Measurements from ENCODE around the gene KIF21B.

The KIF21B gene

GRCh38 chr1:201023517-201023902 lies at the start of gene KIF21B:
Gene KIF21B, minus strand, starts transcription at chr1:201023714. Its CDS starts 331 bp downstream, at chr1:201023383.
- peaks cover 23% of the 10 kb centered on the region for H3K27me3 Mint-ChIP-seq (ENCODE audit: low read depth)
- H3K4me1 Mint-ChIP-seq = peaks cover 55% of the 10 kb centered on the region
- no peak for TF ChIP-seq CTCF (IDR thresholded peaks at IDR 0.05; ENCODE audit: unreplicated experiment in 3 of 3)
- H3K4me3 Mint-ChIP-seq = peak within 1 kb of the TSS; percentile 79 to 86 (median 84)
- no peaks in the 10 kb centered on the region for H3K36me3 Mint-ChIP-seq (ENCODE audit: low read depth)
- no peak within 1 kb of the TSS for H3K27ac Mint-ChIP-seq
- H3K9me3 Mint-ChIP-seq = no peaks in the 10 kb centered on the region

- Mint-ChIP-seq H3K4me1 (peaks cover 5% of the 10 kb centered on the region), H3K27ac (peak overlapping the region in 1 of 3 experiments; percentile 15), H3K27me3 (ENCODE audit: low read depth) (peaks cover 6% of the 10 kb centered on the region), H3K9me3 (no peaks in the 10 kb centered on the region), H3K36me3 (ENCODE audit: low read depth) (no peaks in the 10 kb centered on the region), H3K4me3 (no peak overlapping the region)
- no peak for TF ChIP-seq CTCF (IDR thresholded peaks at IDR 0.05; ENCODE audit: unreplicated experiment in 3 of 3)
Observed at GRCh38 chr1:201072922-201073321, 49.4 kb upstream of the KIF21B start.

GRCh38 chr1:201072149-201072548 lies 48.6 kb upstream of the KIF21B start:
- H3K36me3 Mint-ChIP-seq (ENCODE audit: low read depth) = no peaks in the 10 kb centered on the region
- H3K27ac Mint-ChIP-seq = no peak overlapping the region
- H3K27me3 Mint-ChIP-seq (ENCODE audit: low read depth) = peaks cover 6% of the 10 kb centered on the region
- H3K4me3 Mint-ChIP-seq = no peak overlapping the region
- no peak for TF ChIP-seq CTCF (IDR thresholded peaks at IDR 0.05; ENCODE audit: unreplicated experiment in 3 of 3)
- H3K9me3 Mint-ChIP-seq = no peaks in the 10 kb centered on the region
- peaks cover 10% of the 10 kb centered on the region for H3K4me1 Mint-ChIP-seq

GRCh38 chr1:201069636-201070035 lies 46.1 kb upstream of the KIF21B start:
- H3K4me1 Mint-ChIP-seq = peaks cover 11% of the 10 kb centered on the region
- H3K4me3 Mint-ChIP-seq = no peak overlapping the region
- no peak for TF ChIP-seq CTCF (IDR thresholded peaks at IDR 0.05; ENCODE audit: unreplicated experiment in 3 of 3)
- H3K9me3 Mint-ChIP-seq = no peaks in the 10 kb centered on the region
- H3K36me3 Mint-ChIP-seq (ENCODE audit: low read depth) = no peaks in the 10 kb centered on the region
- peaks cover 6% of the 10 kb centered on the region for H3K27me3 Mint-ChIP-seq (ENCODE audit: low read depth)
- H3K27ac Mint-ChIP-seq = no peak overlapping the region

GRCh38 chr1:201068976-201069375 lies 45.5 kb upstream of the KIF21B start:
- H3K27ac Mint-ChIP-seq = no peak overlapping the region
- H3K9me3 Mint-ChIP-seq = no peaks in the 10 kb centered on the region
- peaks cover 11% of the 10 kb centered on the region for H3K4me1 Mint-ChIP-seq
- H3K4me3 Mint-ChIP-seq = no peak overlapping the region
- H3K27me3 Mint-ChIP-seq (ENCODE audit: low read depth) = peaks cover 6% of the 10 kb centered on the region
- TF ChIP-seq CTCF (IDR thresholded peaks at IDR 0.05; ENCODE audit: unreplicated experiment in 3 of 3) = no peak
- H3K36me3 Mint-ChIP-seq (ENCODE audit: low read depth) = no peaks in the 10 kb centered on the region

- Mint-ChIP-seq H3K9me3 (no peaks in the 10 kb centered on the region), H3K4me1 (peaks cover 11% of the 10 kb centered on the region), H3K27ac (no peak overlapping the region), H3K27me3 (ENCODE audit: low read depth) (peaks cover 6% of the 10 kb centered on the region), H3K4me3 (no peak overlapping the region), H3K36me3 (ENCODE audit: low read depth) (no peaks in the 10 kb centered on the region)
- TF ChIP-seq CTCF (IDR thresholded peaks at IDR 0.05; ENCODE audit: unreplicated experiment in 3 of 3) = no peak
Observed at GRCh38 chr1:201066986-201067385, 43.5 kb upstream of the KIF21B start.
